ENCODE data around the gene CNTNAP2. TPM values are rescaled to one million over a fixed set of nuclear protein-coding genes. Genes with fewer than 3 reads are reported as not detected.

Gene CNTNAP2
- polyA plus RNA-seq, 3 donors from 2014 or later: 0.94 to 1.1 TPM; not detected in 1

- H3K27ac Mint-ChIP-seq: no peak overlapping the region
Measured at GRCh38 chr7:147646568-147646967, 1530.0 kb downstream of the CNTNAP2 start.

GRCh38 chr7:147650991-147651390 is 1534.4 kb downstream of the CNTNAP2 start:
- no peaks in the 10 kb centered on the region for H3K27me3 Mint-ChIP-seq (ENCODE audit: low read depth in 3 of 3)
- H3K4me3 Mint-ChIP-seq: no peak overlapping the region
- peaks cover 0 to 7% (median 0%) of the 10 kb centered on the region in 3 donors for H3K36me3 Mint-ChIP-seq
- H3K27ac Mint-ChIP-seq: no peak overlapping the region
- no peaks in the 10 kb centered on the region for H3K4me1 Mint-ChIP-seq
- DNase-seq: no peak
- peaks cover 5 to 37% (median 15%) of the 10 kb centered on the region in 6 donors for H3K9me3 Mint-ChIP-seq

More at GRCh38 chr7:147646568-147646967, 1530.0 kb downstream of the CNTNAP2 start:
- no peaks in the 10 kb centered on the region for H3K27me3 Mint-ChIP-seq (ENCODE audit: low read depth in 3 of 3)
- no peak overlapping the region for H3K4me3 Mint-ChIP-seq
- H3K36me3 Mint-ChIP-seq: peaks cover 0 to 4% (median 0%) of the 10 kb centered on the region in 3 donors
- no peaks in the 10 kb centered on the region for H3K4me1 Mint-ChIP-seq
- no peak for DNase-seq
- H3K9me3 Mint-ChIP-seq: peaks cover 10 to 32% (median 15%) of the 10 kb centered on the region in 6 donors

- Mint-ChIP-seq H3K4me1 (no peaks in the 10 kb centered on the region), H3K27ac (no peak overlapping the region), H3K27me3 (ENCODE audit: low read depth in 3 of 3) (no peaks in the 10 kb centered on the region), H3K36me3 (peaks cover 0 to 7% (median 0%) of the 10 kb centered on the region in 3 donors), H3K4me3 (no peak overlapping the region), H3K9me3 (peaks cover 5 to 39% (median 16%) of the 10 kb centered on the region in 6 donors)
- no peak for DNase-seq
Measured at GRCh38 chr7:147651601-147652000, 1535.0 kb downstream of the CNTNAP2 start.

GRCh38 chr7:147653456-147653855 is 1536.9 kb downstream of the CNTNAP2 start:
- H3K9me3 Mint-ChIP-seq: peaks cover 0 to 25% (median 9%) of the 10 kb centered on the region in 6 donors
- H3K27ac Mint-ChIP-seq: no peak overlapping the region
- H3K4me1 Mint-ChIP-seq: no peaks in the 10 kb centered on the region
- DNase-seq: no peak
- H3K4me3 Mint-ChIP-seq: no peak overlapping the region
- peaks cover 0 to 3% (median 0%) of the 10 kb centered on the region in 3 donors for H3K36me3 Mint-ChIP-seq
- H3K27me3 Mint-ChIP-seq (ENCODE audit: low read depth in 3 of 3): no peaks in the 10 kb centered on the region

- H3K27me3 Mint-ChIP-seq (ENCODE audit: low read depth in 3 of 3): no peaks in the 10 kb centered on the region
- peaks cover 0 to under 1% (median 0%) of the 10 kb centered on the region in 3 donors for H3K36me3 Mint-ChIP-seq
- no peaks in the 10 kb centered on the region for H3K4me1 Mint-ChIP-seq
Measured at GRCh38 chr7:147658392-147658967, 1541.9 kb downstream of the CNTNAP2 start.

GRCh38 chr7:147659036-147659995 is 1542.7 kb downstream of the CNTNAP2 start:
- H3K27ac Mint-ChIP-seq: no peak overlapping the region
- peaks cover 2 to 24% (median 10%) of the 10 kb centered on the region in 6 donors for H3K9me3 Mint-ChIP-seq
- DNase-seq: no peak
- H3K4me3 Mint-ChIP-seq: no peak overlapping the region
- peaks cover 0 to under 1% of the 10 kb centered on the region in 2 donors for H3K4me1 Mint-ChIP-seq
- H3K36me3 Mint-ChIP-seq: no peaks in the 10 kb centered on the region
- peaks cover 0 to under 1% (median 0%) of the 10 kb centered on the region in 3 donors for H3K27me3 Mint-ChIP-seq (ENCODE audit: low read depth in 3 of 3)

More at GRCh38 chr7:147658392-147658967, 1541.9 kb downstream of the CNTNAP2 start:
- DNase-seq: no peak
- H3K27ac Mint-ChIP-seq: no peak overlapping the region
- H3K4me3 Mint-ChIP-seq: no peak overlapping the region
- peaks cover 0 to 20% (median 9%) of the 10 kb centered on the region in 6 donors for H3K9me3 Mint-ChIP-seq

GRCh38 chr7:147664541-147664940 is 1547.9 kb downstream of the CNTNAP2 start:
- Mint-ChIP-seq H3K27me3 (ENCODE audit: low read depth in 3 of 3) (peaks cover 0 to 1% (median 0%) of the 10 kb centered on the region in 3 donors), H3K9me3 (peaks cover 6 to 28% (median 14%) of the 10 kb centered on the region in 6 donors), H3K36me3 (no peaks in the 10 kb centered on the region), H3K4me3 (no peak overlapping the region), H3K27ac (no peak overlapping the region), H3K4me1 (peaks cover 0 to 7% of the 10 kb centered on the region in 2 donors)
- no peak for DNase-seq

GRCh38 chr7:147670759-147671158 is 1554.2 kb downstream of the CNTNAP2 start:
- Mint-ChIP-seq H3K9me3 (peaks cover 5 to 36% (median 8%) of the 10 kb centered on the region in 6 donors), H3K27ac (no peak overlapping the region), H3K4me3 (no peak overlapping the region), H3K4me1 (no peaks in the 10 kb centered on the region), H3K27me3 (ENCODE audit: low read depth in 3 of 3) (no peaks in the 10 kb centered on the region), H3K36me3 (no peaks in the 10 kb centered on the region)
- no peak for DNase-seq

GRCh38 chr7:147674705-147675104 is 1558.1 kb downstream of the CNTNAP2 start:
- H3K36me3 Mint-ChIP-seq: no peaks in the 10 kb centered on the region
- DNase-seq: no peak
- peaks cover 4 to 20% (median 6%) of the 10 kb centered on the region in 6 donors for H3K9me3 Mint-ChIP-seq
- H3K27ac Mint-ChIP-seq: no peak overlapping the region
- no peaks in the 10 kb centered on the region for H3K27me3 Mint-ChIP-seq (ENCODE audit: low read depth in 3 of 3)
- H3K4me3 Mint-ChIP-seq: no peak overlapping the region
- H3K4me1 Mint-ChIP-seq: no peaks in the 10 kb centered on the region

- H3K36me3 Mint-ChIP-seq: no peaks in the 10 kb centered on the region
- no peak overlapping the region for H3K27ac Mint-ChIP-seq
- no peaks in the 10 kb centered on the region for H3K27me3 Mint-ChIP-seq (ENCODE audit: low read depth in 3 of 3)
- no peak for DNase-seq
- no peak overlapping the region for H3K4me3 Mint-ChIP-seq
- H3K9me3 Mint-ChIP-seq: peaks cover 0 to 25% (median 6%) of the 10 kb centered on the region in 6 donors
- no peaks in the 10 kb centered on the region for H3K4me1 Mint-ChIP-seq
Measured at GRCh38 chr7:147678943-147679342, 1562.3 kb downstream of the CNTNAP2 start.

- Mint-ChIP-seq H3K9me3 (peaks cover 0 to 23% (median 6%) of the 10 kb centered on the region in 6 donors), H3K4me1 (no peaks in the 10 kb centered on the region), H3K27ac (no peak overlapping the region), H3K36me3 (no peaks in the 10 kb centered on the region), H3K4me3 (no peak overlapping the region), H3K27me3 (ENCODE audit: low read depth in 3 of 3) (no peaks in the 10 kb centered on the region)
- no peak for DNase-seq
Measured at GRCh38 chr7:147681530-147681929, 1564.9 kb downstream of the CNTNAP2 start.

GRCh38 chr7:147700702-147701101 is 1584.1 kb downstream of the CNTNAP2 start:
- no peak overlapping the region for H3K4me3 Mint-ChIP-seq
- no peaks in the 10 kb centered on the region for H3K27me3 Mint-ChIP-seq (ENCODE audit: low read depth in 3 of 3)
- H3K36me3 Mint-ChIP-seq: no peaks in the 10 kb centered on the region
- no peak overlapping the region for H3K27ac Mint-ChIP-seq
- no peak for DNase-seq
- H3K4me1 Mint-ChIP-seq: no peaks in the 10 kb centered on the region
- peaks cover 13 to 53% (median 18%) of the 10 kb centered on the region in 6 donors for H3K9me3 Mint-ChIP-seq

GRCh38 chr7:147707926-147708325 is 1591.3 kb downstream of the CNTNAP2 start:
- H3K4me1 Mint-ChIP-seq: no peaks in the 10 kb centered on the region
- no peak for DNase-seq
- H3K36me3 Mint-ChIP-seq: peaks cover 0 to 4% (median 0%) of the 10 kb centered on the region in 3 donors
- H3K4me3 Mint-ChIP-seq: no peak overlapping the region
- H3K27me3 Mint-ChIP-seq (ENCODE audit: low read depth in 3 of 3): no peaks in the 10 kb centered on the region
- H3K9me3 Mint-ChIP-seq: peaks cover 21 to 60% (median 29%) of the 10 kb centered on the region in 6 donors
- H3K27ac Mint-ChIP-seq: no peak overlapping the region

GRCh38 chr7:147708871-147709270 is 1592.3 kb downstream of the CNTNAP2 start:
- Mint-ChIP-seq H3K27me3 (ENCODE audit: low read depth in 3 of 3) (no peaks in the 10 kb centered on the region), H3K9me3 (peaks cover 21 to 54% (median 28%) of the 10 kb centered on the region in 6 donors), H3K27ac (no peak overlapping the region), H3K36me3 (peaks cover 0 to 4% (median 0%) of the 10 kb centered on the region in 3 donors), H3K4me3 (no peak overlapping the region), H3K4me1 (no peaks in the 10 kb centered on the region)
- no peak for DNase-seq

Data from immature natural killer cell (primary cell).